IPS-18c (cell line): ENCODE data around the gene TCP1.

ENCODE experiments used
- H3K4me3 ChIP-seq: 2 replicates; pipeline ENCODE4 v1.7.0; 2013; ENCODE audit warnings: low read depth, mild to moderate bottlenecking, low read length, moderate library complexity; ENCODE audit not compliant: insufficient read depth
- H3K9me3 ChIP-seq: one replicate; pipeline ENCODE4 v1.6.1; 2013; ENCODE audit warnings: mild to moderate bottlenecking, low read length, moderate library complexity; ENCODE audit not compliant: control insufficient read depth, insufficient read depth

The TCP1 gene

GRCh38 chr6:159790956-159791598 lies 1.7 kb upstream of the TCP1 start:
- no peaks in the 10 kb centered on the region for H3K9me3 ChIP-seq
- peak overlapping the region; percentile 84 for H3K4me3 ChIP-seq

DNA sequence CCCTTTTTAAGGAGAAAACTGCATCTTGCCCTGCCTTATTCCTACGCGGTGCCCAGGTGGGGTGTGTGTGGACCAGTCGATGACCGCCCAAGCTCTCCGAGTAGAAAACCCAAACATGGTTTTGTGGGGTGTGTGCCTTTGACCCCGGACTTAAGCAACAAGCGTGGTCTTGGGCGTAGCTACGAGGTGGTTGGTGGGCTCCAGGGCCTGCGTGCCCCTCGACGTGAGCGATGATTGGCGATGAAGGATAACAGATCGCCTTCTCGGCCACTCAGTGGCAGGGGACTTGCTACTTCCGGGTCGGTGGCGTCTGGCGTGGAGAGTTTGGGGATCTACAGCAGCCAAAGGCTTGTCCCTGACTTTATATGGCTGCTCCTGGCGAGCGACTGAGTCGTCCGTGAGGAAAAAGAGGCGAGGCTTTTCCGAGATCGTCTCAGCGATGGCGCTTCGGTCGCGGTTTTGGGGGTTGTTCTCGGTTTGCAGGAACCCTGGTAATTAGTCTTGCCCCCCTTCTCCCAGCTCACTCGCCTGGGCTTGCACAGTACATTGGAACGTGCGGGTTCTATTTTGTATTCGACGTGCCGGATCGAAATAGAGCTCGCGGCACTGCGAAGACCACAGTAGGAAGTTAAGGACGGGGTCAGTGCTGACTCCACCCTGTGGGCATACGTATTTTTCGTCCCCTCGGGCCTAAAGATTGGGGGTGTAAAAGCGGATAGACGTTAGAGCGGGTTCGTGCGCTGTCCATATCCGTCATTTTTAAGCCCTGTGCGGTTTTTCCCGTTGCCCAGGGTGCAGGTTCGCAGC lies 950 bp upstream of the TCP1 start, which contains the start of gene MRPL18:
MRPL18 (plus strand) TSS at position 319 of the 807 bp plus-strand sequence; CDS start at position 440, 121 bp downstream.
- Histone ChIP-seq H3K4me3 (peak within 1 kb of the TSS; percentile 95), H3K9me3 (no peaks in the 10 kb centered on the region)

DNA sequence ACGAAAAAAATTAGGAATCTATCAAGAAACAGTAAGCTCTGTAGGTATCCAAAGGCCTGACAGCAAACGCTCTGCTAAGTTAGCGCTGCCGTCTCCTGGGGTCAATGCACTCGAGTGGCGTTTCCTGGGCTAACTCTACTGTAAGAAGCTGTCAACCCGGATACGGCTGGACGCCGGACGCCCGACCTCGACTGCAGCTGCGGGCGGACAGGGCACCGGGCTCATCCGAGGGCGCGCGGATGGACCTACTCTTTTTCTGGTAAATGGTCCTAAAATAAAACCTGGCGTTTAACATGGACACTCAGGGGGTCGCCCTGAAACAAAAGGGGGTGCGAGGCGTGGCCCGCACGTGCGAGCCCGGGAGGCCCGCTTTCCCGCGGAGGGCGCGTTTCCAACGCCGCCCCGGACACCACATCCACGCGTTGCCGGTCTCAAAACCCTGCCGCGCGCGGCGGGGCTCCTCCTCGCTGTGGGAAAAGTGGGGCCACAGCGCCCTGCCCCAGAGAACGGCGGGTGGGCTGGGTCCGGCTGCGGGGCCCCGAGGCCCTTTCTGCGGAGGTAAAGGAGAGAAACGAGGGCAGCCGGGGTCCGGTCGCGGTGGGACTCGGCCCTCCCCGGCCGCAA lies 537 bp downstream of the TCP1 start:
- Histone ChIP-seq H3K9me3 (no peaks in the 10 kb centered on the region), H3K4me3 (peak overlapping the region; percentile 95)

- H3K9me3 ChIP-seq: no peaks in the 10 kb centered on the region
Observed at GRCh38 chr6:159788276-159788675, 1.1 kb downstream of the TCP1 start.

GRCh38 chr6:159778542-159779103 lies 10.8 kb downstream of the TCP1 start:
- Histone ChIP-seq H3K4me3 (no peak overlapping the region), H3K9me3 (no peaks in the 10 kb centered on the region)

More at GRCh38 chr6:159788276-159788675, 1.1 kb downstream of the TCP1 start:
- peak overlapping the region; percentile 95 for H3K4me3 ChIP-seq

GRCh38 chr6:159778131-159778530 lies 11.3 kb downstream of the TCP1 start:
- Histone ChIP-seq H3K9me3 (no peaks in the 10 kb centered on the region), H3K4me3 (no peak overlapping the region)

GRCh38 chr6:159777240-159777904 lies 12.0 kb downstream of the TCP1 start:
- Histone ChIP-seq H3K4me3 (no peak overlapping the region), H3K9me3 (no peaks in the 10 kb centered on the region)

GRCh38 chr6:159772196-159772595 lies 17.2 kb downstream of the TCP1 start:
- H3K9me3 ChIP-seq: no peaks in the 10 kb centered on the region

GRCh38 chr6:159769470-159769869 lies 19.9 kb downstream of the TCP1 start:
- H3K4me3 ChIP-seq: no peak overlapping the region
- H3K9me3 ChIP-seq: no peaks in the 10 kb centered on the region

More at GRCh38 chr6:159772196-159772595, 17.2 kb downstream of the TCP1 start:
- H3K4me3 ChIP-seq: no peak overlapping the region

GRCh38 chr6:159766906-159767305 lies 22.5 kb downstream of the TCP1 start:
- Histone ChIP-seq H3K9me3 (no peaks in the 10 kb centered on the region), H3K4me3 (no peak overlapping the region)

DNA sequence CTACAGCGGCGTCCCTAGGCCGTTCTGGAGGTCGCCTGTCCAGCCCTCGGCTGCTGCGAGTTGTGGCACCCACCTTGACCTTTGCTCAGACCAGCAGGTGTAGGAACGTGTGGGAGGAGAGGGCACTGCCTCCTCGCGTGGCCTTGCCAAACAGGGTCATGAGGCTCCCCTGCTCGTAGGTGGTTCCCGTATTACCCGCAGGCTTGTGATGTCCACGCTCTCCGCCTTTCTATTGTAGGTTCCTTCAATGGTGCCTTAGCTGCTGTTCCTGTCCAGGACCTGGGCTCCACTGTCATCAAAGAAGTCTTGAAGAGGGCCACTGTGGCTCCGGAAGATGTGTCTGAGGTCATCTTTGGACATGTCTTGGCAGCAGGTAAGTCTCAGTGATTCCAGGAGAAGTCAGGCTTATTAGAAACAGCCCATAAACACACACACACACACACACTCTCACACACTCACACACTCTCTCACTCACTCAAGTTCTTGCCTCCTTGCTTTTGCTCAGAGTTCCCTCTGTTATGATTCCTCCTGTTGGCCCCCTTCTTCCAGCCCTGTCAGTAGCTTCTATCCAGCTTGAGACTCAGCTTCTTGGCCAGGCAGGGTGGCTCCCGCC lies 26.6 kb downstream of the TCP1 start:
- Histone ChIP-seq H3K4me3 (peak overlapping the region; percentile 96), H3K9me3 (no peaks in the 10 kb centered on the region)

GRCh38 chr6:159761873-159762680 lies 27.3 kb downstream of the TCP1 start, which contains the start of gene ACAT2:
ACAT2 (plus strand) TSS chr6:159762045; CDS start chr6:159762088, 43 bp downstream.
- Histone ChIP-seq H3K9me3 (no peaks in the 10 kb centered on the region), H3K4me3 (peak within 1 kb of the TSS; percentile 96)

GRCh38 chr6:159761129-159761872 lies 28.1 kb downstream of the TCP1 start:
- no peaks in the 10 kb centered on the region for H3K9me3 ChIP-seq

GRCh38 chr6:159760602-159761057 lies 28.8 kb downstream of the TCP1 start:
- H3K9me3 ChIP-seq: no peaks in the 10 kb centered on the region
- peak overlapping the region; percentile 71 for H3K4me3 ChIP-seq

More at GRCh38 chr6:159761129-159761872, 28.1 kb downstream of the TCP1 start:
- H3K4me3 ChIP-seq: peak overlapping the region; percentile 71

DNA sequence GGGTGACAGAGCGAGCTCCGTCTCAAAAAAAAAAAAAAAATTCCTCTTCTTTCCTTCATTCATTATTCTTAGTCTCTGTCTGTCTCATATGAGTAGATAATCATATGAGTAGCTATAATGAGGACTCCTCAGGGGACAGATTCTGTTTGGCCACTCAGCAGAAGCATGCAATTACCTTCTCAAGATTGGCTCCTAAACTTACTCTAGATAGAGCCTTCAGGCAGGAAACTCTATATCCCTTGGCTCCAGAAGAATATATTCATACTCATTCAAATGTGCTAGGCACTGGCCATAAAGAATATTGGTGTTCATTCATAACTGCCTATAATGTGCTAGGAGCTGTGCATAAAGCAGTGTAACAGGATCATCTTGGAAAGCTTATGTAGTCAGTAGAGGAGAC lies 29.8 kb downstream of the TCP1 start:
- Histone ChIP-seq H3K4me3 (no peak overlapping the region), H3K9me3 (no peaks in the 10 kb centered on the region)
